ENCODE data around the gene TNFRSF13B. TPM values are rescaled to one million over a fixed set of nuclear protein-coding genes. Genes with fewer than 3 reads are reported as not detected.

The TNFRSF13B gene
- total and polyA plus RNA-seq, 10 of the 15 experiments (the other 5 are each of a cell fraction or from before 2014, with no cell fraction given): 15.5 to 231 (median 119) TPM

- TF ChIP-seq ZNF687 (IDR thresholded peaks at IDR 0.05) (0 out of 2 replicates have a peak, but pooled peaks have one; percentile 30), NKRF (conservative IDR thresholded peaks at IDR 0.05) (0 out of 2 replicates have a peak, but pooled peaks have one; percentile 12), NFIC (IDR thresholded peaks at IDR 0.05; ENCODE audit: low read depth, low read length) (no peak), NFXL1 (IDR thresholded peaks at IDR 0.05; ENCODE audit: borderline replicate concordance) (no peak), ZBTB40 (IDR thresholded peaks at IDR 0.05; ENCODE audit: borderline replicate concordance) (no peak), ZNF384 (IDR thresholded peaks at IDR 0.05; ENCODE audit: borderline replicate concordance, low read depth, low read length) (no peak), STAT3 (IDR thresholded peaks at IDR 0.05; ENCODE audit: low read depth, low read length) (no peak), DPF2 (IDR thresholded peaks at IDR 0.05) (no peak), CHD2 (IDR thresholded peaks at IDR 0.05; ENCODE audit: borderline replicate concordance, low read depth, low read length) (no peak), CHD1 (IDR thresholded peaks at IDR 0.05; ENCODE audit: low read depth, low read length) (0 out of 2 replicates have a peak, but pooled peaks have one; percentile 81), SKIL (IDR thresholded peaks at IDR 0.05; ENCODE audit: low read depth, poor library complexity, severe bottlenecking) (no peak), TBL1XR1 (IDR thresholded peaks at IDR 0.05; ENCODE audit: low read depth, low read length) (no peak), SUZ12 (IDR thresholded peaks at IDR 0.05; ENCODE audit: unreplicated experiment) (no peak), SPI1 (IDR thresholded peaks at IDR 0.05; ENCODE audit: borderline replicate concordance, insufficient read depth, low read depth, low read length) (no peak), IKZF1 (conservative IDR thresholded peaks at IDR 0.05) (no peak)
Measured at GRCh38 chr17:16976725-16977550, 5.0 kb upstream of the TNFRSF13B start (continued).
